Psoas muscle (tissue), 8 donors: ENCODE data around the gene TMIGD2. TPM values are rescaled to one million over a fixed set of nuclear protein-coding genes. Genes with fewer than 3 reads are reported as not detected.

Source experiments
- ATAC-seq, 4 donors: fragments of 200-7000 bp; cut with Tn5 transposase; one replicate each; pipeline ENCODE4 v1.9.1; 2020; ENCODE audit warnings: moderate library complexity in 3 of 4, mild to moderate bottlenecking in 2 of 4
- DNase-seq, 2 donors: peaks; one replicate each; pipeline ENCODE4 v3.0.0-alpha.2; 2020
- H3K27ac ChIP-seq: fragments of 200-600 bp; one replicate; pipeline ENCODE4 v1.8.0; 2022
- H3K27me3 ChIP-seq, 3 donors: fragments of 200-600 bp in 1 of 3; one replicate each; pipeline versions ENCODE4 v1.6.1 to v1.8.0; 2013 to 2022; ENCODE audit warnings: low read length in 2 of 3, mild to moderate bottlenecking in 2 of 3, moderate library complexity in 1 of 3; ENCODE audit not compliant: insufficient read depth in 3 of 3
- H3K36me3 ChIP-seq, 2 donors: fragments of 200-600 bp in 1 of 2; one replicate each; pipeline versions ENCODE4 v1.6.1 to v1.8.0; 2013 to 2022; ENCODE audit warnings: low read depth in 1 of 2, mild to moderate bottlenecking in 1 of 2, moderate library complexity in 1 of 2; ENCODE audit not compliant: insufficient read depth in 1 of 2
- H3K4me1 ChIP-seq: fragments of 200-600 bp; one replicate; pipeline ENCODE4 v1.8.0; 2022
- H3K4me3 ChIP-seq: fragments of 200-600 bp; one replicate; pipeline ENCODE4 v1.8.0; 2022; ENCODE audit warnings: mild to moderate bottlenecking
- H3K9me3 ChIP-seq: fragments of 200-600 bp; one replicate; pipeline ENCODE4 v1.8.0; 2022
- WGBS, 3 donors: extraction: QIAGEN DNeasy Blood & Tissue Kit; methylation state at CpG; one replicate each; pipeline versions ENCODE4 v1.1.6 to v1.1.7; 2013; 5-methylcytosine and 5-hydroxymethylcytosine counted together
- intact Hi-C, 2 donors: fragments of 100-400 bp; cut with DNase I; formaldehyde crosslinking; loops; one replicate each; pipeline versions ENCODE4 v1.11.0 to v1.14.2; 2022
- polyA plus RNA-seq, 3 donors: library from polyadenylated mRNA; stranded (reverse); fragments of 200-250 nt; gene quantifications; one replicate each; pipeline ENCODE4 v1.2.3, GENCODE V29; 2013
- total RNA-seq, 4 donors: library from RNA; stranded (reverse); fragmentation: NEBNext Ultra II Directional in 2 of 4; extraction: Animal tissue kit (Norgen Biotek cat#: 25700) in 2 of 4; gene quantifications; one replicate each; pipeline versions ENCODE4 v1.2.1 to v1.2.4, GENCODE V29; 2021 to 2023
- TF ChIP-seq, protein P1 (sequence below): fragments of 200-600 bp; IDR thresholded peaks from one replicate; pipeline ENCODE4 v1.8.0; 2022; ENCODE audit warnings: antibody characterized with exemption
- donor health status: healthy with polysubstance abuse.
- donor health status: DM: no; HTN: no; CAD: no; lungs with moderate emphysema.
- donor health status: Bipolar disorder and iron deficiency.
- donor health status: healthy.
- donor health status: DM: yes; HTN: yes; CAD: no.
- donor health status: DM: no; HTN: no; CAD: no.
- donor health status: DM: no; HTN: no; CAD: no.
- donor health status: DM: yes; HTN: yes; CAD: no.

TMIGD2 gene
- total and polyA plus RNA-seq, 7 donors: 0.10 to 0.20 (median 0.18) TPM; not detected in 4

- Histone ChIP-seq H3K4me3 (no peak overlapping the region), H3K36me3 (no peaks in the 10 kb centered on the region), H3K9me3 (no peaks in the 10 kb centered on the region), H3K27me3 (peaks cover 0 to 46% (median 6%) of the 10 kb centered on the region in 3 donors), H3K27ac (no peak overlapping the region), H3K4me1 (no peaks in the 10 kb centered on the region)
- intact Hi-C loops: no loop called here
- no peak for ATAC-seq
- TF ChIP-seq, protein P1, sequence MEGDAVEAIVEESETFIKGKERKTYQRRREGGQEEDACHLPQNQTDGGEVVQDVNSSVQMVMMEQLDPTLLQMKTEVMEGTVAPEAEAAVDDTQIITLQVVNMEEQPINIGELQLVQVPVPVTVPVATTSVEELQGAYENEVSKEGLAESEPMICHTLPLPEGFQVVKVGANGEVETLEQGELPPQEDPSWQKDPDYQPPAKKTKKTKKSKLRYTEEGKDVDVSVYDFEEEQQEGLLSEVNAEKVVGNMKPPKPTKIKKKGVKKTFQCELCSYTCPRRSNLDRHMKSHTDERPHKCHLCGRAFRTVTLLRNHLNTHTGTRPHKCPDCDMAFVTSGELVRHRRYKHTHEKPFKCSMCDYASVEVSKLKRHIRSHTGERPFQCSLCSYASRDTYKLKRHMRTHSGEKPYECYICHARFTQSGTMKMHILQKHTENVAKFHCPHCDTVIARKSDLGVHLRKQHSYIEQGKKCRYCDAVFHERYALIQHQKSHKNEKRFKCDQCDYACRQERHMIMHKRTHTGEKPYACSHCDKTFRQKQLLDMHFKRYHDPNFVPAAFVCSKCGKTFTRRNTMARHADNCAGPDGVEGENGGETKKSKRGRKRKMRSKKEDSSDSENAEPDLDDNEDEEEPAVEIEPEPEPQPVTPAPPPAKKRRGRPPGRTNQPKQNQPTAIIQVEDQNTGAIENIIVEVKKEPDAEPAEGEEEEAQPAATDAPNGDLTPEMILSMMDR: no peak
- 77 to 84% (median 82%) methylated on average over 6 of the region's 6 CpGs for WGBS, 3 donors
- DNase-seq: no peak
These were observed 17.2 kb downstream of the TMIGD2 start for GRCh38 chr19:4284974-4285373.

- TF ChIP-seq, protein P1: no peak
- no peak for DNase-seq
- no peak for ATAC-seq
- no peaks in the 10 kb centered on the region for H3K36me3 ChIP-seq
- peaks cover 2% of the 10 kb centered on the region for H3K4me1 ChIP-seq
- intact Hi-C loops: no loop called here
- no peaks in the 10 kb centered on the region for H3K9me3 ChIP-seq
- no peak overlapping the region for H3K27ac ChIP-seq
- peaks cover 0 to 52% (median 12%) of the 10 kb centered on the region in 3 donors for H3K27me3 ChIP-seq
- no peak overlapping the region for H3K4me3 ChIP-seq
- WGBS, 3 donors: 57 to 62% (median 60%) methylated on average over 20 of the region's 20 CpGs
These were observed 17.8 kb downstream of the TMIGD2 start for GRCh38 chr19:4284176-4284958.

- intact Hi-C loops: loop anchor here in 1 of 2 donors (10.0 kb wide), 1 partner anchor 135 kb away; no protein-coding TSS in a partner anchor
- no peak overlapping the region for H3K27ac ChIP-seq
- no peak for ATAC-seq
- TF ChIP-seq, protein P1: no peak
- no peaks in the 10 kb centered on the region for H3K9me3 ChIP-seq
- no peak for DNase-seq
- peaks cover 4% of the 10 kb centered on the region for H3K4me1 ChIP-seq
- no peaks in the 10 kb centered on the region for H3K36me3 ChIP-seq
- H3K27me3 ChIP-seq: peaks cover 0 to 57% (median 16%) of the 10 kb centered on the region in 3 donors
- WGBS, 3 donors: 3 to 9% (median 3%) methylated on average over 45 to 71 of the region's 71 CpGs
- H3K4me3 ChIP-seq: peak overlapping the region; percentile 51
These were observed 22.4 kb downstream of the TMIGD2 start for GRCh38 chr19:4279530-4280422.

- TF ChIP-seq, protein P1: no peak
- ATAC-seq: no peak
- Histone ChIP-seq H3K27ac (no peak overlapping the region), H3K9me3 (no peaks in the 10 kb centered on the region), H3K4me1 (peaks cover 4% of the 10 kb centered on the region), H3K4me3 (peak overlapping the region; percentile 51), H3K27me3 (peaks cover 0 to 51% (median 16%) of the 10 kb centered on the region in 3 donors), H3K36me3 (no peaks in the 10 kb centered on the region)
- DNase-seq: no peak
- 0 to 1% (median 1%) methylated on average over 12 to 30 of the region's 30 CpGs for WGBS, 3 donors
- intact Hi-C loops: loop anchor here in 1 of 2 donors (10.0 kb wide), 1 partner anchor 136 kb away; no protein-coding TSS in a partner anchor
These were observed 23.0 kb downstream of the TMIGD2 start for GRCh38 chr19:4279267-4279529.
